ENCODE measurements around the gene DSCAML1.
"Not testable (repeated sequence)": the region's sequence is repeated elsewhere in the genome, so short reads cannot be mapped to it uniquely, and the experiment has no call there.

The DSCAML1 gene

DNA sequence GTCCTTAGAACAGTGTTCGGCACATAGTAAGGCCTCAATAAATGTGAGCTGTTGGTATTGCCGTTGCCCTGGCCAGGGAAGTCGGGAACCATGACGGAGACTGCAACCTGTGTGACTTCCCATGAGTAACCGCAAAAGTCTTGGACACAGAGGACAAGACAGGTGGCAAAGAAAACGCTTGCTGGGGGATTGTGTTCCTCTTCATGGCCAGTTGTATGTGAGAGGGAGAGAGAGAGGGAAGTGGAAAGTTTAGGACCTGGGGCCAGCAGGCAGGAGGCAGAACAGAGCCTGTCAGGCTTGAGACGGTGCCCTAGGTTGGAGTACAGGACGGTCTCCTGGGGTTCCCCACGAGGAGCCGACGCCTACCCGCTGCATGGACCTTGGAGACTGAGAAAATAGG is 379.2 kb downstream of the DSCAML1 start:
- no peak for FAIRE-seq

GRCh38 chr11:117417342-117417741 is 379.7 kb downstream of the DSCAML1 start:
- no peak for FAIRE-seq

DNA sequence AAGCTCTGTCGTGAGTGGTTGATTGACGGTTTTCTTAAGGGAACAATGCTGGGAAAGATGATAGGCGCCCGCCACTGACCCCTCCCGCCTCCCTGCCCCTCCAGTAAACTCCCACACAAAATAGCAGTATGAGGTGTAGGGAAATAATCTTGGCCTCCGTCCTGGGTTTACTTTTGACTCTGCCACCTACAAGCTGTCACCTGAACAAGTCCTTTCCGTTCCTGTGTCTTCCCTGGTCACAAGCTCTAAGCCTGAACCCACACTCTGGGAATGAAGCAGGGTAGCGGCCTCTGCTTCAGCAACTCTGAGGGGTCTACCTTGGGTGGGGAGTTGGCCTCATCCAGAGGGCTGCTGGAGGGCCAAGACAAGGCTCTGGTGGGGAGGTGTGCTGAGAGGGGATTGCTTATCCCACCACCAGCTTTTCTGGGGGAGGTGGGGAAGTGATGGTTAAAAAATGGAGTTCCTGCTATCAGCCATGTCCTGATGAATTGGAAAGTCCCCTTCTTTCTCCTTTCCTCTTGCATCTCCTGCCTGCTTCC is 381.6 kb downstream of the DSCAML1 start:
- no peak for FAIRE-seq

DNA sequence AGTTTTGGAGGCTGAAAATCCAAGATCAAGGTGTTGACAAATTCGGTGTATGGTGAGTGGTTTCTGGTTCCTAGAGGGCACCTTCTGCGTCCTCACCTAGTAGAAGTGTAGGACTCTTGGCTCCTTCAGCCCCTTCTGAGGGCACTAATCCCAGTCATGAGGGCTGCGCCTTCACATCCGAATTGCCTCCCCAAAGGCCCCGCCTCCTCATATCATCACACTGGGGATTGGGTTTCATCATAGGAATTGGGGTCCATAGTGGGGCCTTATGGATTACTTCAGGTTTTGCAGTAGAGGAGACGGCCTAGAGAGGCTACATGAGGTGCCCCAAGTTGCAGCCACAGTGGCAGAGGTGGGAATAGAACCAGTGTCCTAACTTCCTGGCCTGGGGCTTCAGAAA is 382.3 kb downstream of the DSCAML1 start:
- FAIRE-seq, result no peak

- no peak for FAIRE-seq
These were observed 383.4 kb downstream of the DSCAML1 start for GRCh38 chr11:117413616-117414015.

DNA sequence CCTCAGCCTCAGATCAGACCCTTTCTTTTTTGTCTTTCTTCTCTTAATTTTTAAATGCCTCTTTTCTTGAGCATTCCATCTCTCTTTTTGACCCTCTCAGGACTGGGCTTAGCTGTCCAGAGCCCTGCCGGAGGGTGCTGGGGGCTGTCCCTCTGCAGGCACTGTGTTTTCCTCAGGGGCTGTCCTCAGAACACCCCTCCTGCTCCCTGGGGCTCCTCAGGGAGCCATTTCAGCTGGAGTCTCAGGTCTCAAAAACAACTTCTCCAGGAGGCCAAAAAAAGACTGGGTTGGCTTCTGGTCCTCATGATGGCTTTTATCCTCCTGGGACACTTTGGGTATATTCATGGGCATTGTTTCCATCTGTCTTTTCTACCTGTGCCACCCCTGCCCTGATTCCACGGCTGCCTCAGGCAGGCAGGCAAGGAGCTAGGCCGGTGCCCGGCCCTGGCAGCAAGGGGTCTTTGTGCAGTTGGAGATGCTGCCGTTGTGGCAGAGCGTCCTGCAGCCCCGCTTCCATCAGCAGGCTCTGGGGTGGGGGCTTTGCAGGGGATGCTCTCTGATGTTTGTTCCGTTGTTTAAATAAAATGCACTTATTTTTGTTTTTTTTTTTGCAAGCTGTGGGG is 384.3 kb downstream of the DSCAML1 start:
- FAIRE-seq, result no peak

DNA sequence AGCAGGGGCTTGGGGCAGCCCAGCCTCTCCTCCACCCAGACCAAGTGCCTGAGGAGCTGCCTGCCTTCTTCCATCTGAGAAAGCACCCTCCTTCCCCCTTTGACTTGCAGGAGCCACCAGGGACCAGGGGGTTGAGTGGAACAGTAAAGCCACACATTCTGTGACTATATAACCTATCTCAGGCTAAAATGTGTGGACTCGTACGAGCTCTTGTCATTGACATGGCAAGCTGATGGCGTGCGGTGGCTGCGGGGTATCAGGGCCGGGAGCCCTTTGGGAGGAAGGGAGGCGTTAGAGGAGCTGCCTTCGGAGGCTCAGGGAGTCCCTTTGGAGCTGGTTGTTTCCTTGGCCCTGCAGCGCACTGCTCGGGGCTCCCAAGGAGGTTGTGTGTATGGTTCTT is 384.8 kb downstream of the DSCAML1 start:
- FAIRE-seq, result no peak

DNA sequence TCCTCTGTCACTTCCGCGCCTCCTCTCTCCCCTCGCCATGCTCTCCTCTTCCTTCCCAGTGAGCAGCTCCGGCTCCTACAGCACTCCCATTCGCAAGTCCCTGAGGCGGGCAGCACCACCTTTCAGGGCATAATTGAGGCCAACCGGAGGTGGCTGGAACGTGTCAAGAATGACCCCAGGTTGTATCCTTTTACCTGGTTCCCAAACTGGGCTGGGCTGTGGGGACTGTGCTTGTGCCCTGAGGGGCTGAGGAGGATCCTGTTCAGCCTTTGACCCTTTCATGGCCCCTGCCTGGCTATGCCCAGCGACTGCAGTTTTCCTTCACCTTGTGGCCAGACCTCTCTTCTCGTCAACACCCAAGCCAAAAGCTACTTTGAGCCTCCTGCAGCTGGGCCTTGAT is 385.3 kb downstream of the DSCAML1 start:
- FAIRE-seq, result no peak

DNA sequence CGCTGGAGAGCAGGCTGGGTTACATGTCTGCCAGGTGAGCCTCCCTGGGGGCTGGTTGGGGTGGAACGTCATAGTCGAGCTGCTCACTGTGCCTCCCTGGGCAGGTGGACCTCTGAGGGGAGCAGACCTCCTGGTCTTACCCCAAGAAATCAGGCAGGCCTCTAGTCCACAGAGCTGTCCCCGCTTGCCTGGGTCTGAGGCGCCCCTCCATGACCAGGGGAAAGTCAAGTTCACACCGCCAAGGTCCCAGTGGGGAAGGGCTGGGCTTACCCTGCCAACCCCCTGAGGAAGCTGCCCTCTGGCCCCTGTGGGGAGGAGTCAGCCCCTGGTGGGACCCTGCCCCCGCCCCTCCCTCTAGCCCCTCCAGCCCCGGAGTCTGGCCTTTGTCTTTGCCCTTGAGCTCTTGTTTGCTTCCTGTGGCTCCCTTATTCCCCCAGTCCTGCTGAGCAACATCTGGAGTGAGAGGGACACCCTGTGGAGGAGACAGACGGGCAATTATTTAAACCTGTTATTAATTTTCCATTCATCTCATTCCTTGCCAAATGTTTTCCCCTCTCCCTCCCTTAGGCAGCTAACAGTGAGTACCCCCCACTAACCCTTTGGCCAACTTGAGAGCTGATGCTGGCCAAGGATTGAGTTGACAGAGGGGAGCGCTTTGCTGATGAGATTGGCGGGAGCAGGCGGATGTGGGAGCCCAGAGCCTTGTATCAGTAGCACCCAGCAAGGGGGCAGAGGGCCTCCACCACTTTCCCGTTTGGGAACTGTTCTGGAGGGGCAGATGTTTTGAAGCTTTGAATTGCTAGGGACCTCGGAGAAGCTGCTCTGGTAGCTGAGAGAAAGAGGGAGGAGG is 385.9 kb downstream of the DSCAML1 start:
- FAIRE-seq, result no peak

GRCh38 chr11:117410238-117410637 is 386.8 kb downstream of the DSCAML1 start:
- no peak for FAIRE-seq

DNA sequence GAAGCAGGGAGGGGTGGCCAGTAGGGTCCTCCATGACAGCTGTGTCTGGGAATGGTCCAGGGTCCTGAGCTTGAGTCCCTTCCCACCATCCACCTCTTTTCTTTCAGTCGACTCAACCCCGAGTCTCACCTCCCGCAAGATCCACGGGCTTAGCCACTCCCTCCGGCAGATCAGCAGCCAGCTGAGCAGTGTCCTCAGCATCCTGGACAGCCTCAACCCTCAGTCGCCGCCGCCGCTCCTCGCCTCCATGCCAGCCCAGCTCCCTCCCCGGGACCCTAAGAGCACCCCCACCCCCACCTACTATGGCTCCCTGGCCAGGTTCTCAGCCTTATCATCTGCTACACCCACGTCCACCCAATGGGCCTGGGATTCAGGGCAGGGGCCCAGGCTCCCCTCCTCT is 387.5 kb downstream of the DSCAML1 start:
- no peak for FAIRE-seq

DNA sequence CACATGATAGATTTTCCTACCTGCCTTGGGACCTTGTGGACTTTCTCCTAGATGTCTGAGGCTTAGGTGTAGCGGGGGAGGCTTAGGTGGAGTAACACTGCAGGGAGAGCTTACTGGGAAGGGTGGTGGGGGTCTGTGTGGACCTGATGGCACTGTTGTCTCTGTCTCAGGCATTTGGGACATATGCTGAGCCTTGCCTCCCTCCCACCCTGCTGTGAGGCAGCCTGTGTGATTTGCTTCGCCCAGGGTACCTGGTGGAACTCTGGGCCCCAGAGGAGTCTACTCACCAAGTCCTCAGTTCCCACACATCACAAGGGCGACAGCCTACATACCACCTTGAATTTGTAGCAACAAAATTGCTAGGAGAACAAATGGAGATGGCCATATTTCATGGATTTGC is 388.7 kb downstream of the DSCAML1 start:
- no peak for FAIRE-seq

DNA sequence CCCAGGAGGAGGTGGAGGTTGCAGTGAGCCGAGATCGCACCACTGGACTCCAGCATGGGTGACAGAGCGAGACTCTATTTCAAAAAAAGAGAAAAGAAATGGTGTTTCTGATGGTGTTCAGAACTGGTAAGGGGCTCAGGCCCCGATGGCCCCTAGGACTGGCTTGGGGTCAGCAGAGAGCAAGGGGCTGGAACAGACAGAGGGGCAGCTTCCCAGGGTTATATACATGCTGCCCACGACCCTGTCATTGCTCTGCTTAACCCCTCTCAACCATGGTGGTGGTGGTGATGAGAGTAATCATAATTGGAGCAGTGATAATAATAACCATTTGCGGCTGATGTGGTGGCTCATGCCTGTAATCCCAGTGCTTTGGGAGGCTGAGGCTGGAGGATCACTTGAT is 390.0 kb downstream of the DSCAML1 start:
- FAIRE-seq, result no peak

DNA sequence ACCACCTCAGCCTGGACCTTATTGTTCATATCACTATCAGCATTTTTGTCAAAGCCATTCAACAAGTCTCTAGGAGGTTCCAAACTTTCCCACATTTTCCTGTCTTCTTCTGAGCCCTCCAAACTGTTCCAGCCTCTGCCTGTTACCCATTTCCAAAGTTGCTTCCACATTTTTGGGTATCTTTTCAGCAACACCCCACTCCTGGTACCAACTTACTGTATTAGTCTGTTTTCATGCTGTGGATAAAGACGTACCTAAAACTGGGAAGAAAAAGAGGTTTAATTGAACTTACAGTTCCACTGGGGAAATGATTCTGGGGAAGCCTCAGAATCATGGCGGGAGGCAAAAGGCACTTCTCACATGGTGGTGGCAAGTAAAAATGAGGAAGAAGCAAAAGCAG is 391.1 kb downstream of the DSCAML1 start:
- not testable (repeated sequence) for FAIRE-seq

DNA sequence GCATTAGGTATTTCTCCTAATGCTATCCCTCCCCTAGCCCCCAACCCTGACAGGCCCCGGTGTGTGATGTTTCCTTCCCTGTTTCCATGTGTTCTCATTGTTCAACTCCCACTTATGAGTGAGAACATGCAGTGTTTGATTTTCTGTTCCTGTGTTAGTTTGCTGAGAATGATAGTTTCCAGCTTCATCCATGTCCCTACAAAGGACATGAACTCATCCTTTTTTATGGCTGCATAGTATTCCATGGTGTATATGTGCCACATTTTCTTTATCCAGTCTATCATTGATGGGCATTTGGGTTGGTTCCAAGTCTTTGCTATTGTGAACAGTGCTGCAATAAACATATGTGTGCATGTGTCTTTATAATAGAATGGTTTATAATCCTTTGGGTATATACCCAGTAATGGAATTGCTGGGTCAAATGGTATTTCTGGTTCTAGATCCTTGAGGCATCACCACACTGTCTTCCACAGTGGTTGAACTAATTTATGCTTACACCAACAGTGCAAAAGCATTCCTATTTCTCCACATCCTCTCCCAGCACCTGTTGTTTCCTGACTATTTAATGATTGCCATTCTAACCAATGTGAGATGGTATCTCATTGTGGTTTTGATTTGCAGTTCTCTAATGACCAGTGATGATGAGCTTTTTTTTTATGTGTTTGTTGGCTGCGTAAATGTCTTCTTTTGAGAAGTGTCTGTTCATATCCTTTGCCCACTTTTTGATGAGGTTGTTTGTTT is 397.7 kb downstream of the DSCAML1 start:
- FAIRE-seq, result not testable (repeated sequence)

- not testable (repeated sequence) for FAIRE-seq
These were observed 398.4 kb downstream of the DSCAML1 start for GRCh38 chr11:117398618-117399017.

- FAIRE-seq, result no peak
These were observed 400.0 kb downstream of the DSCAML1 start for GRCh38 chr11:117396970-117397369.

- FAIRE-seq, result no peak
These were observed 401.5 kb downstream of the DSCAML1 start for GRCh38 chr11:117395476-117395875.

DNA sequence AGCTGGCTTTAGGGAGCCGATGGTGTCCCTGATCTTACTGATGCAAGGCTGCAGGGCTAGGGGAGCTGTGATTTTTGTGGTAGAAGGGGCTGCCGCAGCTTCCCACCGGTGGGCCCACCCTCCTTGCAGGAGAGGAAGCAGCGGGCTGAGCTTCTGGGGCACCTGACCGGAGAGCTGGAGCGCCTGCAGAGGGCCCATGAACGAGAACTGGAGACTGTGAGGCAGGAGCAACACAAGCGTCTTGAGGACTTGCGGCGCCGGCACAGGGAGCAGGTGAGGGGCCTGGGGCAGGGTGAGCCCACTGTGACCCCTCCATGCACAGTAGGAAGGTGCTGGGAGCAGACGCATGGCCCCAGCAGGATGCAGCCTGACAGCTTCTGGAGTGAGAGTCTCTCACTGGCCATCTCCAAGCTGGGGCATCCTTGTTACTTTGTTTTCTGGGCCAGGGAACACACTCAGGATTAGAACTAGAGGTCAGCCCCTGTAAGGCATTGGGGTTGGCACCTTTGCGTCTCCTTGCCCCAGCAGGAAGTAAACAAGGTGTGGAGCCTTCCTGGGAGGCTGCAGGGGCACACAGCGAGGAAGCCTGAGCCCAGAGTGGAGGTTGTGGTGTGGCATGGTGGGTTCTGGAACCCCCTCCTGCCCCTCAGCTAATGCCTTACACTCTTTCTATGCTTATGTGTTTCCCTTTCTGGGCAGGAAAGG is 402.6 kb downstream of the DSCAML1 start:
- no peak for FAIRE-seq

- no peak for FAIRE-seq
These were observed 404.0 kb downstream of the DSCAML1 start for GRCh38 chr11:117392979-117393378.

DNA sequence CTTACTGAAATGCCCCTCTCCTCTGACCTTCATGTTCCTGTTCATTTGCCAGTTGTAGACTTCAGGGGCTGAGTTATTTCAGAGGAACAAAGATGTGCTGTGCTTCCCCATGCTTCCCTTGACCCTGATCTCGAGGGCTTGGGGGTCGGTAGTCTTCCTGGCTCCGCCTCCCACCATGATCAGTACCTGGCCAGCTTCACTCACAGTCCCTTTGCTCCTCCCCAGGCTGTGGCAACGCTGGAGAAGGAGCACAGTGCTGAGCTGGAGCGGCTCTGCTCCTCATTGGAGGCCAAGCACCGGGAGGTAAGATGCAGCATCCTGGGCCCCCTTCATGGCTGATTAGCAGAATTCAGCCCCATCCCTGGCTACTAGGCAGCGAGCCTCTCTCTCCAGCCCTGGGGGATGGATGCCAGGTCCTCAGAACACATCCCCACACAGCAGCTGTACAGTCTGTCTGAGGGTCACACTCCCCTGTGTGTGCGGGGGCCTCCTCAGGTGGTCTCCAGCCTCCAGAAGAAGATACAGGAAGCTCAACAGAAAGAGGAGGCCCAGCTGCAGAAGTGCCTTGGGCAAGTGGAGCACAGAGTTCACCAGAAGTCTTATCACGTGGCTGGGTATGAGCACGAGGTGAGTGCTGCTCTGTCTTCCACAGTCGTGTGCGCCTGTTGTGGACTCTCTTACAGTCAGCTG is 404.9 kb downstream of the DSCAML1 start:
- FAIRE-seq, result no peak

DNA sequence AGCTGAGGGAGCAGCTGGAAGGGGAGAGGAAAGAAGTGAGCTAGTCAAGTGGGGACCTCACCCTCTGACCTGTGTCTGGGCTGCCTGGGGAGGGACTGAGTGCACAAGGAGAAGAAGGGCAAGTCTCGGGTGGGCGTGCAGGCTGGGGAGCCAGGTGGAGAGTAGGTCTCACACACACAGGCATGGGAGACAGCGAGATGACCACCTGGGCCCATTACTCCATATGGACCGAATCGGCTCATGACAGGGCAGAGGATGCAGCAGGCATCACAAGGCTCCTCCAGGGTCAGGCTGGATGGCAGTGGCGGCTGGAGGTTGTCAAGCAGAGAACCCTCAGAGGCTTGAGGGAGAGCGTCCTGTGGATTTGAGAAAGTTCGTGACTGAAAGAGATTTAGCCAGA is 405.8 kb downstream of the DSCAML1 start:
- FAIRE-seq, result no peak

Data from colon (tissue), 2 donors.